A549 treated with ZK216348 at 1 μM for 4 hours (cell line): Measurements from ENCODE around the gene ITPKC. TPM values are rescaled to one million over a fixed set of nuclear protein-coding genes. Genes with fewer than 3 reads are reported as not detected.

Experiments
- total RNA-seq: library from RNA; stranded (reverse); fragments of 200-300 nt; extraction: Qiagen RNA extraction; gene quantifications from 5 replicates; pipeline ENCODE4 v1.2.3, GENCODE V29; 2022; ENCODE audit warnings: low read depth

The ITPKC gene
- total RNA-seq: 18.3 to 29.6 TPM (median 27.3 TPM) in 5 replicates

GRCh38 chr19:40716482-40717324, at the start of gene ITPKC, which contains the start of gene COQ8B:
TSS of gene ITPKC (plus strand) at chr19:40717112. CDS start at chr19:40717136, 24 bp downstream.
TSS of gene COQ8B (minus strand) at chr19:40716886. CDS start at chr19:40714632, 2,254 bp downstream.

GRCh38 chr19:40690050-40690692, 26.7 kb upstream of the ITPKC start, which contains the start of gene NUMBL:
TSS of gene NUMBL (minus strand) at chr19:40690651. CDS start at chr19:40690483, 168 bp downstream.

GRCh38 chr19:40750058-40750873, 33.4 kb downstream of the ITPKC start, which contains the start of gene ACTMAP:
TSS of gene ACTMAP (minus strand) at chr19:40750477. CDS start at chr19:40749803, 674 bp downstream.

GRCh38 chr19:40750874-40751537, 34.1 kb downstream of the ITPKC start, which contains the start of gene SNRPA:
TSS of gene SNRPA (plus strand) at chr19:40751203. CDS start at chr19:40751409, 206 bp downstream.

GRCh38 chr19:40774916-40775631, 58.2 kb downstream of the ITPKC start, which contains the start of gene MIA:
TSS of gene MIA (plus strand) at chr19:40775521. CDS start at chr19:40775543, 22 bp downstream.

GRCh38 chr19:40777937-40778705, 61.2 kb downstream of the ITPKC start, which contains the start of gene RAB4B:
TSS of gene RAB4B (plus strand) at chr19:40778247. CDS start at chr19:40778376, 129 bp downstream.

Other genes with a start within 250 kb of the ITPKC start
- gene SHKBP1, start 140.2 kb upstream of the ITPKC start, total RNA-seq: 81.7 to 154 TPM (median 141 TPM) in 5 replicates
- gene LTBP4, start 115.7 kb upstream of the ITPKC start, total RNA-seq: 31.7 to 70.4 TPM (median 60.7 TPM) in 5 replicates
- 42.3 to 77.6 TPM (median 74.4 TPM) in 5 replicates for gene NUMBL, start 26.5 kb upstream of the ITPKC start, total RNA-seq
- gene COQ8B, start 226 bp upstream of the ITPKC start, total RNA-seq: 53.2 to 88.6 TPM (median 87.2 TPM) in 5 replicates
- 13.2 to 20.0 TPM (median 18.7 TPM) in 5 replicates for gene ACTMAP, start 33.4 kb downstream of the ITPKC start, total RNA-seq
- 153 to 193 TPM (median 158 TPM) in 5 replicates for gene SNRPA, start 34.1 kb downstream of the ITPKC start, total RNA-seq
- gene MIA, start 58.4 kb downstream of the ITPKC start, total RNA-seq: not detected in 5 replicates
- 11.4 to 20.7 TPM (median 18.1 TPM) in 5 replicates for gene RAB4B, start 61.1 kb downstream of the ITPKC start, total RNA-seq
- 59.6 to 101 TPM (median 96.2 TPM) in 5 replicates for gene EGLN2, start 82.1 kb downstream of the ITPKC start, total RNA-seq
- gene CYP2A6, start 133.3 kb downstream of the ITPKC start, total RNA-seq: not detected in 5 replicates
- not detected in 5 replicates for gene CYP2A7, start 165.1 kb downstream of the ITPKC start, total RNA-seq